ENCODE measurements around the gene HUNK.

DNA sequence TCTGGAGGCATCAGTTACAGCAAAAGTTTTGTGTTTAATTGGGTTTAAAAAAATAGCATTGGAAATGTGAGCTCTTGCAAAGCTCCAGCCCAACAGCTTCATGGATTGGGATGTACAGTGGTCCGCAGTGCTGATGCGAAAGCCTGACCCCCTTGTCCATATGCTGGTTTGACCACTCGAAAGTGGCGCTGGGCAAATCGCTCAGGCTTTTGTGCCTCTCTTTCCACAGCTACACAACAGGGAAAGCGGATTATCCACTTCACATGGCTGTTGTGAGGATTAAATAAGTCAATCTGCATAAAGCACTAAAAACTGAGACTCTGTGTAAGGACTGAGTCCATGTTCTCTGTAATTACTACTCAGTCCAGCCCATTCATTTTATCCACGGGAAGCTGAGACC, 57.2 kb downstream of the HUNK start:
- TF ChIP-seq EZH2 (IDR thresholded peaks at IDR 0.05; ENCODE audit: insufficient read depth, poor library complexity, severe bottlenecking) (no peak), EZH2phosphoT487 (IDR thresholded peaks at IDR 0.05; ENCODE audit: insufficient read depth, low read depth) (no peak)
